Measurements from ENCODE around the gene GLB1L2. TPM values are rescaled to one million over a fixed set of nuclear protein-coding genes. Genes with fewer than 3 reads are reported as not detected.

Gene GLB1L2
- total RNA-seq, 1 donor from 2014 or later = 1.8 TPM

DNA sequence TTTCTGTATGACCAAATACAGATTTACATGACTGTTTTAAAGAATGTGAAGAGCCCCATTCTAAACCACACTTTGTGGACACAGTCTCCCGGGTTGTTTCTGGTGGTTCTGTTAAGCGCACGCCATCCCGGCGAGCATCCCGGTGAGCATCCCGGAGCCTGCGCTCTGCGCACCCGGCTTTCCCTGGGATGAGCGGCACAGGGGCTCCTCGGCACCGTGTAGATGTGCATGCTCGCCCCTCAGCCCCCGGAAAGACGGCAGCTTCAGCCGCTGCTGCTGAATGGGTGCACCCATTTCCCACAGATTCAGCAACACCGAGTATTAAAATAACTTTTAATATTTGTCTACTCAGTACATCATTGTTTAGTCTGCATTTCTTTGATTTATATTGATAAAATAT, 36.0 kb downstream of the GLB1L2 start:
- no peak for DNase-seq

DNA sequence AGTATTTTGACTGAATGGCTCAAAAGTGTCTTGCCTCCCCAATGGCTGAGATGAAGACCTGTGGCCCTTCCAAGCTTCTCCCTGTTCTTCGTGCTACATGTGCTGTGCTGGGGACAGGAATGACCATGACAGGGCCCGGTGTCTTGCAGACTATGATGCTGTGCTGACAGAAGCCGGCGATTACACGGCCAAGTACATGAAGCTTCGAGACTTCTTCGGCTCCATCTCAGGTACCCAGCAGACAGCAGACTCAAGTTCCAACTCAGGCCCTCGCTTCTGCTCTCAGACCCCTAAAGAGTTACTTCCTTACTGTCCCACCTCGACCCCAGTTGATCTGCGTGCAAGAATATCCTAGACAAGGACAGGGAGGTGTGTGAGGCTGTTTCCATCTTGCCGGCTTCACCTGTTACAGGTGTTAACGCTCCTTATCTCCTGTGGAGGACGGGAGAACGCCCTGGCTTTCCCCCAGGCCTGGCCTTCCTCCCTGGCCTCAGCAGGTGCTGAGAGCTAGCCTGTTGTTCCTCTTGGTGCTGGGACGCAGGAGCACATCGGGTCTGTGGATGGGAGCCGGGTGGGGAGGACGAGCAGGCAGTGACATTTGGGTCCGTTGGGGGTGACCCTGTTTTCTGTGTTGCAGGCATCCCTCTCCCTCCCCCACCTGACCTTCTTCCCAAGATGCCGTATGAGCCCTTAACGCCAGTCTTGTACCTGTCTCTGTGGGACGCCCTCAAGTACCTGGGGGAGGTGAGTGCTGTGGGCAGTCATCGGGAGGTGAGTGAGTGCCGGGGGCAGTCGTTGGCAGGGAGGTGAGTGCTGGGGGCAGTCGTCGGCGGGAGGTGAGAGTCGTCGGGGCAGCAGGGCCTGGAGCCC, 38.1 kb downstream of the GLB1L2 start:
- no peak for DNase-seq

DNA sequence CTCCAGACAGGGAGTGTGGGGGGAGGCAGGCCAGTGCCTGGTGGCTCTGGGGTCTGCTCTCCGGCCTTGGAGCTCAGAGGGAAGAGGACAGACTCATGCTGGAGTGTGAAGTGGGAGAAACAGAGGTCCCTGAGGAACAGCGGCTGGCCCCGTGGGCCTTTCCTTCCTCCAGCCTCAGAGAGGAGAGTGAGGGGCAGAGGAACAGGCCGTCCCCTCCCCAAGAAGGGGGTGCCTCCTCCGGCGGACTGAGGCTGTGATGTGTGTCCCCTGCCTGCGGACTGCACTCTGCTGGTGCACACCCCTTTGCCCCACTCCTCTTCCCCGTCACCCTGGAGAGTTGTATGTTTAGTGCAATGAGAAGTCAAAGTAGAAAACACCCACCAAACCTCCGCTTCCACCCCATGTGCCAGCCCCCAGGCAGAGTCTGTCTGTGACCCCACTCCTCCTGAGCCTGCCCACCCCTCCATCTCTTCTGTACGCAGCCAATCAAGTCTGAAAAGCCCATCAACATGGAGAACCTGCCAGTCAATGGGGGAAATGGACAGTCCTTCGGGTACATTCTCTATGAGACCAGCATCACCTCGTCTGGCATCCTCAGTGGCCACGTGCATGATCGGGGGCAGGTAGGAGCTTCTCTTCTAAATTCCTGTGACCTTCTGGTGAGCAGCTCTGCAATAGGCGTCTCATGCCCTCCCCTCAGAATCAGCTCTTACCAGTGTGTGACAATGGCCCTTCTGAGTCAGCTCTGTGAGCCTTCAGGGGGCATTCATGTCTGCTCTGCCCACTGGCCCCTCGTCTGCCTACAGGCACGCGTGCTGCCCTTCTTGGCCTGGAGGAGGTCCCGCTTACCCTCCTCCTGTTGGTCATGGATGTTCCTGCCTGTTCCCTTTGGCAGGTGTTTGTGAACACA, 39.0 kb downstream of the GLB1L2 start:
- no peak for DNase-seq

DNA sequence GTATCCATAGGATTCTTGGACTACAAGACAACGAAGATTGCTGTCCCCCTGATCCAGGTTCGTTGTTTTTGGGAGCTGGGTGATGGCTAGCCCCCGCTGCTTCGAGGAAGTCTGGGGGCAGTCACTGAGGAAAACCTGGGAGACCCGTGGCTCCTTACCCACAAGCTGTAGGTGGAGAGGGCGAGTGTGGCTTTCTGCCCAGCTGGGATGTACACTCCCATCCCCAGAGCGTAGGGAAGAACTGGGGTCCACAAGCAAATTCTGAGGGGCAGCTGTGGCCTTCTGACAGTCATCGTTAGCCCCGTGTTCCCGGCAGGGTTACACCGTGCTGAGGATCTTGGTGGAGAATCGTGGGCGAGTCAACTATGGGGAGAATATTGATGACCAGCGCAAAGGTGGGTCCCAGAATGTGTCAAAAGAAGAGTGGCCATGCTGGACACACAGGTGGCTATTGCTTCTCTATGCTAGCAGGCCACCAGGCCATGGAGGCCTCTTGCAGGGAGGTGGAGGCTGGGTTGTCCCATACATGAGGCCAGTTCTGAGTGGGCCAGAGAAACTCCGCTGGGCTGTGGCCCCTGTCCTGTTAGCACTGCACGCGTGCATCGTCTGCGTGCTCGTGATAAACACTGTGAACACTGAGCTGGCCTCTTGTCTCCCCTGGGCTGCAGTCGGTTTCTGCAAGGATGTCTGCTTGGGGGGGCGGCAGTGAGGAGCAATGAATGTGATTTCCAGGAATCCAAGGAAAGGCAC, 39.8 kb downstream of the GLB1L2 start:
- DNase-seq = no peak

DNA sequence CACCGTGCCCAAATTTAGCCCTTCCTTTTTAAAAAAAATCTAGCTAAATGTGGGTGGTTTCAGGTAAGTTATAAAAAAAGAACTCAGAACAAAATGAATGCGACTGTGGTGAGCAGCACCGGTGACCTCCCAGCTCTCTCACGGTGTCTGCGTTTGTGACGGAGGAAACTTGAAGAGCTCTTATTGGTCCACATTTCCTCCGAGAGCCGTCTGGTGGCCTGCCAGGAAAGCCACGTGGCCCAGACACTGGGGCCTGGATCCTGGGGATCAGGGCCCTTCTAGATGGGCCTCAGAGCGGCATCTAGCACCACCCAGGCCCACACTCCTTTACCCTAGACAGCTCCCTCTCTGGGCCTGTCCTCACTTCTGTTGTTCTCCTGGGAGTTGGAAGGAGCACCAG, 40.7 kb downstream of the GLB1L2 start:
- DNase-seq = no peak

DNA sequence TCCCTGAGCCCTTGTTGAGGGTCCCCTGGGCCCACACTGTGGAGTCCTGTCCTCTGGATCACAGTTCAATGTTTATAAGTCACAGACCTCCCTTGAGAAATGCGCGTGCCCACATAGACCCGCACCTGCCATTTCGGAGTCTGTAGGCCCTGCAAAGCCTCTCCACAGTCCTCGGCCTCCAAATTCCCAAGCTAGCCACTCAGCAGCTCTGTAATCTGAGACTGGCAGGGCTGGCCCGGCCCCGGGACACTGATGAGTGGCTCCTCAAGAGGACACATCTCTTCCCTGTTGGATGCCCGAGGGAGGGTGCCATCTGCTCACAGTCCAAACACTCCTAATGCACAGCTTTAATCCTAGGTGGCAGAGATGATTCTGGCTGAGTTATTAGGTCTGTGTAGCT, 41.2 kb downstream of the GLB1L2 start:
- peak; percentile 54 for DNase-seq

DNA sequence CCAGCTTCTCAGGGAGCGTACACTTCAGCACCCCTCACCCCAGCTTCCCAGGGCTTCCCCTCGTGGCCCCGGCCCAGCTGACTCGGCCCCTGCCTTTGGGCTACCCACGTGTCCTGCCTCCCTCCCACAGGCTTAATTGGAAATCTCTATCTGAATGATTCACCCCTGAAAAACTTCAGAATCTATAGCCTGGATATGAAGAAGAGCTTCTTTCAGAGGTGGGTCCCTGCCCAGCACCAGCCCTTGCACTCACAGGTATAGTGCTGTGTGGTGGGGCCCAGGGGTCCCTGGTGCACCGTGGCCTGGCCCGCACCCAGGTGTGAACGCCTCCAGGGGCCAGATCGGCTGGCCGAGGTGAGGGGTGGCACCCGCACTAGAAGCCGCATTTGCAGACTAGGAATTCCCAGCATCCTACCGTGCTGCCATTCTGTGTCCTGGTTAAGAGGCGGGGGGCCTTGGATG, 41.8 kb downstream of the GLB1L2 start:
- no peak for DNase-seq

DNA sequence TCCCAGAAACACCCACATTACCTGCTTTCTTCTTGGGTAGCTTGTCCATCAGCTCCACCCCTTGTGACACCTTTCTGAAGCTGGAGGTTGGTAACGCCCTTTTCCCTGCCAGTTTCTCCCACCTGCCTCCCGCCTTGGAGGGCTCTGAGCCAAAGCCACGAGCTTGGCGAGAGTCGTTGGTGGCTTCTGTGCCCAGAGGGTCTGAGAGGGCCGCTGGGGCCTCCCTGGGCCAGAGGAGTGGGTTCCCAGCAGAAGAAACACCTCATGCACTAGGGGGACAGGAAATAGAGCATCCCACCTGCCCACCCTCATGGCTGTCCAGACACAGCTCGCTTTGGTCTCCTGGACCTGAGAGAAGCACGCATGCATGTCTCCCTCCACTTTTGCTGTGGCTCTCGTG, 42.4 kb downstream of the GLB1L2 start:
- no peak for DNase-seq

DNA sequence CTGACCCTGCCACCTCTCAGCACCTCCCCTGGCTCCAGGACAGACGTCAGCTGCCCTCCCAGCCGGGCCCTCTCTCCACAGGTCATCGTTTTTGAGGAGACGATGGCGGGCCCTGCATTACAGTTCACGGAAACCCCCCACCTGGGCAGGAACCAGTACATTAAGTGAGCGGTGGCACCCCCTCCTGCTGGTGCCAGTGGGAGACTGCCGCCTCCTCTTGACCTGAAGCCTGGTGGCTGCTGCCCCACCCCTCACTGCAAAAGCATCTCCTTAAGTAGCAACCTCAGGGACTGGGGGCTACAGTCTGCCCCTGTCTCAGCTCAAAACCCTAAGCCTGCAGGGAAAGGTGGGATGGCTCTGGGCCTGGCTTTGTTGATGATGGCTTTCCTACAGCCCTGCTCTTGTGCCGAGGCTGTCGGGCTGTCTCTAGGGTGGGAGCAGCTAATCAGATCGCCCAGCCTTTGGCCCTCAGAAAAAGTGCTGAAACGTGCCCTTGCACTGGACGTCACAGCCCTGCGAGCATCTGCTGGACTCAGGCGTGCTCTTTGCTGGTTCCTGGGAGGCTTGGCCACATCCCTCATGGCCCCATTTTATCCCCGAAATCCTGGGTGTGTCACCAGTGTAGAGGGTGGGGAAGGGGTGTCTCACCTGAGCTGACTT, 43.2 kb downstream of the GLB1L2 start:
- DNase-seq = no peak

DNA sequence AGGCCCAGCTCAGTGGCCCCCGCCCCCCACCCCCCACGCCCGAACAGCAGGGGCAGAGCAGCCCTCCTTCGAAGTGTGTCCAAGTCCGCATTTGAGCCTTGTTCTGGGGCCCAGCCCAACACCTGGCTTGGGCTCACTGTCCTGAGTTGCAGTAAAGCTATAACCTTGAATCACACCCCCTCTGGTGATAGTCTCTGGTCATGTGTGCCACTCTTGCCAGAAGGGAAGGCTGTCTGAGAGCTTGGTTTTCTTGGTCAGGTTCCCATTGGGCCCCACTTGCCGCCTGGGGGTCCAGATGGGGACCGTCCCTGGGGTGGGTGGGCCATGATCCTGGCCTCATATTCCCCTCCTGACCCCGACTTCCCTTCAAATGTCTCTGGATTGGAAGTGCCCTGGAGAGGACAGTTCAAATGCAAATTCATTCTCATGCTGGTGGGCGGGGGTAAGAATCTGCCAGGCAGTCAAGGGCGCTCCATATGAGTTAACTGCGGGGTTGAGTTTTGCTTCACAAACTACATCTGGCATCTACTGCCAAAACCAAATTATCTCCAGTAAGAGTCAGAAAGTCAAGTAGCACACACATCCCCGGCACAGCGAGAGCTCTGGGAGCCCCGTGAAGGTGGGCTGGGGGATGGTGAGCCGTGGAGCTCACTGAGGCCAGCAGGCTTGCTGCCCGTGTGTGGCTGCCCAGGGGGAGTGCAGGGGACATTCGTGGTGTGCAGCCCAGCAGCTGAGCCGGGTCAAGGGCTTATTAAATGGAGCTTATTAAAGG, 44.5 kb downstream of the GLB1L2 start:
- DNase-seq = no peak

DNA sequence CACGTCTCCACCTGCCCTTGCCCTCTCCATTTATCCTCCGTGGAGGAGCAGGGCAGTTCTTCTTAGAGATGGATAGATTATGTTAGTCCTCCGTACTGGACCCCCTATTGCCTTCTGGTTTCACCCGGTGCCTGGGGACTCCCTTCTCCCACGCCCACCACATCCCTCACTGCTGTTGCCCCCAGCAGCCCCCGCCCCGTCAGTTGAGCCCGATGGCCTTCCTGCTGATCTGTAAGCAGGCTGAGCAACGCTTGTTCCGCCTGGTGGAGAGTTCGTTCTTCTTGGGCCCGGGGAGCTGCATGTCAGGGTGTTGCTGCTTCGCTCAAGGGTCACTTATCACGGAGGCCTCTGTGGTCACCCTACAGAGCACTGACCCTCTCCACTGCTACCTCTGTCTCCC, 46.1 kb downstream of the GLB1L2 start:
- DNase-seq = no peak

DNA sequence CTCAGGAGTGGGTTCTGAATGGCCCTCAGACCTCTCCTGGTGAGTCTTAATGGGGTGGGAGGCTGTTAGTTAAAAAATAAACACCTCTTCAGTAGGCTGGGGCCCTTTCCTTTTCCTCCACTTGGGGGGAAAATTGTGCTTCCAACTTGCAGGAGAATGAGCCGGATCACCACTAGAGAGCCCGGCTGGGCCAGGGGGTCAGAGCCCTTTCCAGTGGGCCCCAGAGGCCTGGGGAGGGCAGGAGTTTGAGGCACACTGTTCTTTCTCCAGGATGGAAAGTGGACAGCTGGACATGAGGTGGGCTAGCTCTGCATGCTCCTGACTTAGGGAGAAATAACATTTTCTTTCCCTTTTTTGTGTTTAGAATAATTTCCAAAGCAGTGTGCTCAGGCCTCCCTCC, 47.5 kb downstream of the GLB1L2 start:
- no peak for DNase-seq

DNA sequence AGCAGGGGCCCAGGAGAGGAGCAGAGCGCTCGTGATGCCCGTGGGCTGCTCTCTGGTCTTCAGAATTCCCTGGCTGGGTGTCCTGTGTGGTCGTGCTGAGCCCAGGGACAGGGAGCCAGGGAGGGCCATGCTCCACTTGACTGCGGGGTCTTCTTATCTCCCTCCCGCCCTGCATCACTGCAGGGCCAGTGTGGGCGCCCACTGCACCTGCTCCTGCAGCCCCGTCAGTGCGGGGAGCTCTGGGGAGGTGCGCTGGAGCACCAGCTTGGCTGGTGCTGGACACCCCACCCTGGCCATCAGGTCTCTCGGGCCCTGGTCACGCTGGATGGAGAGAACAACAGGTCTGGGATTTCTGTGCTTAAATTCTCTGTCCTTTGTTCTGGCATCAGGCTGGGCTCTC, 48.4 kb downstream of the GLB1L2 start:
- DNase-seq = no peak

DNA sequence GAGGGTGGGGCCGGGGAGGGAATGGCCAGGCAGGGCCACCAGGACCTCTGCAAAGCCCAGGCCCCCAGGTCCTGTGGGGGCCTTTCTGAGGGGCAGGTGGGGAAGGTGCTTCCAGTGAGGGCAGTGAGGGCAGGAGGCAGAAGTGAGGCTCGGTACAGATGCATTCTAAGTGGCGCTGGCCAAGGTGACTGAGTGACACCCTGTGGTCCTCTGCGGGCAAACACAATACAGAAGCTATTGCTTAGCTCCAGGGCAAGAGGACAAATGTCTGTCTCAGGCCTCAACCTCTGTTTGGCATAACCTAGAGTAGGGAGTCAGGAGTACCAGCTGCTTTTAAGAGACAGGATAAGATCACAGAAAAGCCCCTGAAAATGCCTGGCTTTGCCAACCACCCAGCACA, 49.0 kb downstream of the GLB1L2 start:
- DNase-seq = no peak

DNA sequence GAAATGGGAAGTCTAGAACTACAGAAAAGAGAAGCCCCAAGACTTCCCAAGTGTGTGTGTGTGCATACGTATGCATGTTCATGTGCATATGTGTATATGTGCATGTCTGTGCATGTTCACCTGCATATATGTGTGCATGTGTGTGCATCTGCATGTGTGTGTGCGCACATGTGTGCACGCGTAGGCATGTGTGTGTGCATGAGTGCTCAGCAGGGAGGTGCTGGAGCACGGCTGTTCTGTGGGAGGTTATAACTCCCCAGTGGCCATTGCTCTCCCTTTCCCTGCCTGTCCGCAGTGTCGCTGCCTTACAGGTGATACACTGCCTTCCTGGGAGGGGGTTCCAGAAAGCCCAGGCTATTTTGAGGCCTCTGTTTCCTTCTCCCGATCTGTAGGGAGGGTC, 50.5 kb downstream of the GLB1L2 start:
- DNase-seq = no peak

DNA sequence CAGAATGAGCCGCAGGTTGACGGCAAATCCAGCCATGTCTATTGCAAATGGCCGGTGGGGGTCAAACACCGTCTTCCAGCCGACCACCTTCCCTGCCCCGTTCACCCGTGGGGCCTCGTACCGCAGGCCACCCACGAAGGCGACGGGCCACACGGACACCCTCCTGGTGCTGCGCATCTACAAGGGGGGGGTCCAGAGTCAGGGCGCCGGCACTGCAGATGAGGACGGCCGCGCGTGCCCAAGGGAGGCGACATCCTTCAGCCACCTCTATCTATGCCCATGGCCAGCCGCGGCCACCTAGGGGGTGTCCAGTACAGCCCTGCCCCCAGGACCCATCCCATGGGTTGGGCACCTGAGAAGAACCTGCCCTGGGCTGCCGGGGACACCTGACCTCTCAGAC, 51.0 kb downstream of the GLB1L2 start:
- DNase-seq = no peak

DNA sequence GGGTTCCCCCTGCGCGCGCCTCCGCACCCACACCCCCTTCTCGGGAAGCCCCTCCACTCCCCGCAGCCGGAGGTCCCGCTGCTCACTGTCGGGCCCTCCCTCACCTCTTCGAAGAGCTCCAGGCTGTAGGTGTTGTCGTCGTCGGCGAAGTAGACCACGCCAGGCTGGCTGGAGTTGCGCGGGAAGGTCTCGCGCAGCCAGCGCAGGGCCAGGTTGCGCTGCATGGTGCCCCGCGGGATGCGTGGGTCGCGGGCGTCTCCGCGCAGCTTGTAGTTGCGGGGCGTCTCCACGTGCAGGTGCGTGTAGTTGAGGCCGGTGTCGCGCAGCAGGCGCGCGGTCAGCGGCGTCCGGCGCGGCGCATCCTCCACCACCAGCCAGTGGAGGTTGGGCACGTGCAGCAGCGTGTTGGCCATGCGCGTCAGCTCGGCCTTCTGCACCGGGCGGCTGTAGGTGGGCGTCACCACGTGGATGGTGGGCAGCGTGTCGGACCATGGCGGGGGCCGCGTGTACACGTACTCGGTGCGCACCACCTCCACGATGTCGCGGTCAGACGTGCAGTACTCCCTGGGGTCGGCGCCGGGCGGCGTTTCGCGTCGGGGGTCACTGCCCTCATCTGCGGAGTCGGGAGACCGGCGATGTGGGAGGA, 51.9 kb downstream of the GLB1L2 start:
- DNase-seq = no peak

DNA sequence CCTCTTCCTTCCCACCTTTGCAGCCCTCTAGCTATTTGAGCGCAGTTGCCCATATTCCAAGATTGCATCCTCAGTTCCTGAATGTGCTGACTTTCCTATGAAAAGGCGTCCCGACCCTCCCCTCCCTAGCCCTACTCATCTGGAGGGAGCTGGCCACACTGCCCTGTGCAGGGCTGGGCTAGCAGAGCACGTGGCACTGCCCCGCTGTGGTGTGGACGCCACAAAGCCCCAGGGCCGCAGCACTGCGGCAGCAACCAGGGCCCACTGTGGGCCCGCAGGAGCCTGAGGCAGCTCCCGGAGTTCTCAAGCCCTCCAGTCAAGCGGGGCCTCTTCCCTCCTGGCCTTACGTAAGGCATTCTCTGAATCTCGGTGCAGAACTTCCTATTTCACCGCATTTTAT, 52.6 kb downstream of the GLB1L2 start:
- DNase-seq = no peak

DNA sequence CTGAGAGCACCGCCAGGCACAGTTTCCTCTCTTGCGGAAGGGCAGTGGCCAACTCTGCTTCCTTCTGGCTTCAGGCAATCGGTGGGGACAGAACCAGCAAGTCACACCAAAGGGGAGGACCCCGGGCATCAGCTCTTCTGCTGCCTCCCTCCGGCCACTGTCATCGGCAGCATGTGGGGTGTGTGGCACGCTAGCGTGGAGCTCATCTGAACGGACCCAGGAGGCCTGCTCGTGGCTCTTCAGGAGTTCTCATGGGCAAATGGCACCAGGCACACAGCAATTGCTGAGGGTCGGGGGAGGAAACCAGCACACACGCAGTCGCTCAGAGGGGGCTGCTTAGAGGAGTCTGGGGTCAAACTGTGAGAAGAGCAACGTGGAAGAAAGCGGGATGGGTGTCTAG, 53.4 kb downstream of the GLB1L2 start:
- DNase-seq = no peak

DNA sequence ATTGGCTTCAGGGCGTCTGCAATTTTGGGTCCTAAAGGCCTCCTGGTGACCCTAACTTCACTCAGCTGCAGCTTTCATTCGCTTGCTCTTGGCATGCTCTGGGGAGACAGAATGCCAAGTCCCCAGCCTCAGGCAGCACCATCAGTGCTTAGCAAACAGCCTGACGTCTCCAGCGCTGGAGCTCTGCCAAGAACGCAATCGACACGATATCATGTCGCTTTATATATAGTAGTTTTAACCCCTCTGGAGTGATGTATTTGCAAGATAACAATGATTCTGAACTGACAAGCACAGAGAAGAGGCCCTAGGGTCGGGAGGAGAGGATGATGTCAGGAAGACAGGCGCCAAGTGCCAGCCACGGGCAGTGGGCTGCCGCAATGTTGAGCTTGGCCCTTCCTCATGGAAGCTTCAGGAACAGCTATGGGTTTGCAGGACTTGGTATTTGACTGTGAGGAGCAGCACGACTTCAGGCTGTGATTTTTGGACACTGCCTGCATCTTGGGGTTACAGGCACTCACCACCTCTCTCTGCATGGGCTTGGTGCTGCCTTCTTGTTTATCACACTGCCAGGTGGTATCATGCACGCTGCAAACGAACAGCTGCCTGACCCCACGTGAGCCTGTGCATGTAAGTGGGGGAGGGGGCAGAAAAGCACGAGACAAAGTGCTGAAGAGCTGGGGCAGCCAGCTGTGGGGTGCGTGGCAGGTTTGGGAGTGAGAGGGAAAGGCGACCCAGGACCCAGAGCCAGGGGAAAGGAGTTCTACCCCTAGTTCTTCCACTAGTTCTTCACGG, 54.2 kb downstream of the GLB1L2 start:
- DNase-seq = peak; percentile 81
